Left lung (tissue), 10 donors: ENCODE data around the gene MUC4. TPM values are rescaled to one million over a fixed set of nuclear protein-coding genes. Genes with fewer than 3 reads are reported as not detected.
"Not testable (repeated sequence)": the region's sequence is repeated elsewhere in the genome, so short reads cannot be mapped to it uniquely, and the experiment has no call there.

Experiments
- ATAC-seq: fragments of 200-7000 bp; cut with Tn5 transposase; one replicate; pipeline ENCODE4 v1.9.1; 2020; ENCODE audit warnings: moderate library complexity
- DNase-seq, 4 donors: peaks; one replicate each; pipeline ENCODE4 v3.0.0-alpha.2; 2013 to 2020
- H3K27ac ChIP-seq, 2 donors: fragments of 200-600 bp; sonication (generic) in 1 of 2; one replicate each; pipeline versions ENCODE4 v1.5.0 to v1.8.0; 2020 to 2021
- H3K27me3 ChIP-seq, 2 donors: fragments of 200-600 bp; sonication (generic) in 1 of 2; one replicate each; pipeline versions ENCODE4 v1.5.0 to v1.8.0; 2020 to 2021
- H3K36me3 ChIP-seq, 2 donors: fragments of 200-600 bp; sonication (generic) in 1 of 2; one replicate each; pipeline versions ENCODE4 v1.5.0 to v1.8.0; 2020 to 2021
- H3K4me1 ChIP-seq, 2 donors: fragments of 200-600 bp; one replicate each; pipeline ENCODE4 v1.8.0; 2021
- H3K4me3 ChIP-seq, 2 donors: fragments of 200-600 bp; sonication (generic) in 1 of 2; one replicate each; pipeline versions ENCODE4 v1.5.0 to v1.8.0; 2020 to 2021; ENCODE audit warnings: mild to moderate bottlenecking in 1 of 2
- H3K9me3 ChIP-seq, 2 donors: fragments of 200-600 bp; sonication (generic) in 1 of 2; one replicate each; pipeline versions ENCODE4 v1.5.0 to v1.8.0; 2020 to 2021
- CTCF ChIP-seq, 2 donors: fragments of 200-600 bp; sonication (generic) in 1 of 2; IDR thresholded peaks; one replicate each; pipeline versions ENCODE4 v1.5.0 to v1.8.0; 2021; ENCODE audit warnings: antibody characterized with exemption in 2 of 2
- intact Hi-C, 2 donors: fragments of 100-400 bp; cut with DNase I; formaldehyde crosslinking; loops; one replicate each; pipeline versions ENCODE4 v1.11.2 to v1.14.2; 2022
- polyA plus RNA-seq, 6 donors: library from polyadenylated mRNA; unstranded; fragments of 120-200 nt; gene quantifications; one replicate each; pipeline ENCODE4 v1.2.1, GENCODE V29; 2013; ENCODE audit not compliant: insufficient read length in 6 of 6
- total RNA-seq, 2 donors: library from RNA; stranded (reverse); fragmentation: NEBNext Ultra II Directional; extraction: Animal tissue kit (Norgen Biotek cat#: 25700); gene quantifications; one replicate each; pipeline ENCODE4 v1.2.1, GENCODE V29; 2021
- donor health status: DM: no; HTN: yes; CAD: no.
- donor health status: DM: no; HTN: no; CAD: no.

MUC4 gene
- total and polyA plus RNA-seq, 8 donors: 0.35 to 12.8 (median 1.5) TPM

GRCh38 chr3:195777975-195778374 lies 33.8 kb downstream of the MUC4 start:
- DNase-seq (peak in 1 of 4 donors; percentile 30), ATAC-seq (no peak)
- no peak overlapping the region for H3K4me3 ChIP-seq
- no peaks in the 10 kb centered on the region for H3K4me1 ChIP-seq
- H3K27ac ChIP-seq: no peak overlapping the region
- H3K36me3 ChIP-seq: no peaks in the 10 kb centered on the region
- no peaks in the 10 kb centered on the region for H3K9me3 ChIP-seq
- no peaks in the 10 kb centered on the region for H3K27me3 ChIP-seq
- TF ChIP-seq CTCF (IDR thresholded peaks at IDR 0.05): no peak
- intact Hi-C loops: no loop called here

GRCh38 chr3:195774917-195775316 lies 36.8 kb downstream of the MUC4 start:
- H3K27me3 ChIP-seq: no peaks in the 10 kb centered on the region
- no peaks in the 10 kb centered on the region for H3K9me3 ChIP-seq
- peak; percentile 32 to 39 for TF ChIP-seq CTCF (IDR thresholded peaks at IDR 0.05)
- intact Hi-C loops: no loop called here
- peak; percentile 97 for ATAC-seq
- no peaks in the 10 kb centered on the region for H3K36me3 ChIP-seq
- no peaks in the 10 kb centered on the region for H3K4me1 ChIP-seq
- DNase-seq: peak in 2 of 4 donors; percentile 55 to 73
- H3K27ac ChIP-seq: no peak overlapping the region
- no peak overlapping the region for H3K4me3 ChIP-seq

- Histone ChIP-seq H3K36me3 (no peaks in the 10 kb centered on the region), H3K9me3 (no peaks in the 10 kb centered on the region), H3K27ac (no peak overlapping the region), H3K4me1 (no peaks in the 10 kb centered on the region), H3K4me3 (no peak overlapping the region), H3K27me3 (no peaks in the 10 kb centered on the region)
- intact Hi-C loops: no loop called here
- no peak for TF ChIP-seq CTCF (IDR thresholded peaks at IDR 0.05)
- DNase-seq (peak in 1 of 4 donors; percentile 72), ATAC-seq (no peak)
Observed at GRCh38 chr3:195773956-195774537, 37.7 kb downstream of the MUC4 start.

GRCh38 chr3:195771646-195772300 lies 40.0 kb downstream of the MUC4 start:
- intact Hi-C loops: no loop called here
- H3K4me1 ChIP-seq: no peaks in the 10 kb centered on the region
- H3K9me3 ChIP-seq: no peaks in the 10 kb centered on the region
- DNase-seq (peak in 1 of 4 donors; percentile 39), ATAC-seq (no peak)
- H3K27me3 ChIP-seq: no peaks in the 10 kb centered on the region
- H3K36me3 ChIP-seq: no peaks in the 10 kb centered on the region
- no peak for TF ChIP-seq CTCF (IDR thresholded peaks at IDR 0.05)
- H3K27ac ChIP-seq: no peak overlapping the region
- H3K4me3 ChIP-seq: no peak overlapping the region

- H3K27me3 ChIP-seq, H3K27ac ChIP-seq: not testable (repeated sequence)
Observed at GRCh38 chr3:195770841-195771645, 40.7 kb downstream of the MUC4 start.

More at GRCh38 chr3:195770841-195771645, 40.7 kb downstream of the MUC4 start:
- intact Hi-C loops, H3K9me3 ChIP-seq, H3K36me3 ChIP-seq, H3K4me3 ChIP-seq, H3K4me1 ChIP-seq, ATAC-seq: not testable (repeated sequence)
- peak in 1 of 4 donors; percentile 9 for DNase-seq
